IPS DF 19.7 (cell line): ENCODE measurements around the gene SGF29.
"Not testable (repeated sequence)": the region's sequence is repeated elsewhere in the genome, so short reads cannot be mapped to it uniquely, and the experiment has no call there.

Experiments used
- DNase-seq: peaks from one replicate; pipeline ENCODE4 v3.0.0-alpha.2; 2013; ENCODE audit warnings: low read depth, low spot score

Gene SGF29

DNA sequence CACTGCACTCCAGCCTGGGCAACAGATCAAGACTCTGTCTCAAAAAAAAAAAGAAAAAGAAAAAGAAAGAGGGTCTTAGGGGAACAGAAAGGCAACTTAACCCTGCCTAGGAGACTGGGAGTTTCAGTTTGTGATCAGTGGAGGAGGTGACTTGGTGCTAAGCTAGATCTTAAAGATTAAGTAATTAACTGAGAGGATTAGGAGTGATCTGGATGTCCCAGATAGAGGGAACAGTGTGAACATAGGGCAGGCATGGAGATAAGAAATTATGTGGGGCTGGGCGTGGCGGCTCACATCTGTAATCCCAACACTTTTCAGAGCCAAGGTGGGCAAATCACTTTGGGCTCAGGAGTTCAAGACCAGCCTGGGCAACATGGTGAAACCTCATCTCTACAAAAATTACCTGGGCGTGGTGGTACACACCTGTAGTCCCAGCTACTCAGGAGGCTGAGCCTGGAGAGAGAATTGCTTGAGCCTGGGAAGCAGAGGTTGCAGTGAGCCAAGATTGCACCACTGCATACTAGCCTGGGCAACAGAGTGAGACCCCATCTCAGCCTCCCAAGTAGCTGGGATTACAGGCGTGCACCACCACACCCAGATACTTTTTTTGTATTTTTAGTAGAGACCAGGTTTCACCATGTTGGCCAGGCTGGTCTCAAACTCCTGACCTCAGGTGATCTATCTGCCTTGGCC lies 12.7 kb downstream of the SGF29 start:
- not testable (repeated sequence) for DNase-seq

GRCh38 chr16:28567292-28567691 lies 13.6 kb downstream of the SGF29 start:
- no peak for DNase-seq

DNA sequence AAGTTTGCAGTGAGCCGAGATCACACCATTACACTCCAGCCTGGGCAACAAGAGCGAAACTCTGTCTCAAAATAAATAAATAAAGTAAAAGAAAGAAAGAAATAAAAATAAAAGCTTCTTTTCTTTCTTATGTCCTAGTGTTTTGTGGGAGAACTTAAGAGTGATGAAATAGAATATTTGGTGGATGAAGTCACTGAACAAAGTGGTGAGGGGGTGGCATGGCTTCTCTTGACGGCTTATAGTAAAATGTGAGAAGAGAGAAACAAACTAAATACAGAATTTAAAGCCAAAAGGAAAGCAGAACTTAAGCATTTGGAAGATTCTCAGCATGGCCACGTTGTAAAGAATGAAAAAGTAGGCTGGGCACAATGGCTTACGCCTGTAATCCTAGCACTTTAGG lies 15.3 kb downstream of the SGF29 start:
- no peak for DNase-seq

DNA sequence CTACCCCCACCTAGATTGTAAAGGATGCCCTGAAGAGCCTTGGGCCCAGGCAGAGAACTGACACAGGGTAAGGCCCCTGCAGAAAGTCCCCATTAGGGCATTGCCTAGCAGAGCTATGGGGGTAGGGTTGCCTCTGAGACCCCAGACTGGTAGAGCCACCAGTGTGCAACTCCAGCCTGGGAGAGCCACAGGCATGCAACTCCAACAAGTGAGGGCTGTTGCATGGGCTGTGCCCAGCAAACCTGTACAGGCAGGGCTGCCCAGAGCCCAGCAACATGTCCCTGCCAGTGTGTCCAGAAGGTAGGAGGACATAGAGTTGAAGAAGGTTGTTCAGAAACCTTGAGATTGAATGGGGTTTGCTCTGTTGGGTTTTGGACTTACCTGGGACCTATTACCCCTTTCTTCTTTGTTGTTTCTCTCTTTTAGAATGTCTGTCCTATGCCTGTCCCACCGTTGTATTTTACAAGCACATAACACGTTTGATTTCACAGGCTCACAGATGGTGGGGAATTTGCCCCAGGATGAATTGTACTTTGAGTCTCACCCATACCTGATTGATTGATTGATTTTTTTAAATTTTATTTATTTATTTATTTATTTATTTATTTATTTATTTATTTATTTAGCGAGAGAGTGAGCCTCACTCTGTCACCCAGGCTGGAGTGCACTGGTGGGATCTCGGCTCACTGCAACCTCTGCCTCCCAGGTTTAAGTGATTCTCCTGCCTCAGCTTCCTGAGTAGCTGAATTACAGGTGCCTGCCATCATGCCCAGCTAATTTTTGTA lies 16.4 kb downstream of the SGF29 start:
- DNase-seq, result no peak

DNA sequence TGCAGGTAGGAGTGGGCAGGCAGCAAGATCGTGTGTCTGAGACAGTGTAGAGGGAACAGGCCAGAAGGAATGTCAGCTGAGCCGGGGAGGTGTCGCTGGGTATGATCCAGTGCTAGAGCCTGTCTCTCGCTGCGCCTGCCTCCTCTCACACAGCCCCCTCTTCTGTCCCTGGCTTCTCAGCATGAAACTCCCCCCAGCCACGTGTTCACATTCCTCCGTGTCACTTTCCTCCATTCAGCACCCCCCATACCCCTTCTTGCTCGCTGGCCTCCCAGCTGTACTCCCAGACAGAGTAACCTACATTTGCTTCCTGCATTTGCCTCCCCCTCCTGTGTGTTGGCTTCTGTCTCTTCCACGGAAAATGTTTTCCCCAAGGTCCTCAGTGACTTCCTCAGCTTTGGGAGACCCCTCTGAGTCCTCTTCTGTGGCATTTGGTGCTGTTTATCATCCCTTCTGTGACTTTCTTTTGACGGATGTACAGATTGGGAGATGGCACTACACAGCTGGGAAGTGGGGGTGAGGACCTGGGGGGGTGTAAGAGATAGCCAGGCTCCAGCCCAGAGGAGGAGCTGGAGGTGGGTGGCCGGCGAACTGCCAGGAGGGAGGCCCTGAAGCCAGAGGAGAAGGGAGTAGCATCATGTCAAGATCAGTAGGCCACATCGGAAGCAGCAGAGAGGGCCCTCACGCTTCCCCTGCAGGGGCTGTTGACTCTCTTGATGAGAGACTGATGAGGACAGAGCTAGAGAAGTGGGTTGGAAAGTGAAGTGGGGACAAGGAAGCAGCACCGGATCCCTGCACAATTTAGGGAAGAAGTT lies 19.2 kb downstream of the SGF29 start:
- DNase-seq, result no peak

DNA sequence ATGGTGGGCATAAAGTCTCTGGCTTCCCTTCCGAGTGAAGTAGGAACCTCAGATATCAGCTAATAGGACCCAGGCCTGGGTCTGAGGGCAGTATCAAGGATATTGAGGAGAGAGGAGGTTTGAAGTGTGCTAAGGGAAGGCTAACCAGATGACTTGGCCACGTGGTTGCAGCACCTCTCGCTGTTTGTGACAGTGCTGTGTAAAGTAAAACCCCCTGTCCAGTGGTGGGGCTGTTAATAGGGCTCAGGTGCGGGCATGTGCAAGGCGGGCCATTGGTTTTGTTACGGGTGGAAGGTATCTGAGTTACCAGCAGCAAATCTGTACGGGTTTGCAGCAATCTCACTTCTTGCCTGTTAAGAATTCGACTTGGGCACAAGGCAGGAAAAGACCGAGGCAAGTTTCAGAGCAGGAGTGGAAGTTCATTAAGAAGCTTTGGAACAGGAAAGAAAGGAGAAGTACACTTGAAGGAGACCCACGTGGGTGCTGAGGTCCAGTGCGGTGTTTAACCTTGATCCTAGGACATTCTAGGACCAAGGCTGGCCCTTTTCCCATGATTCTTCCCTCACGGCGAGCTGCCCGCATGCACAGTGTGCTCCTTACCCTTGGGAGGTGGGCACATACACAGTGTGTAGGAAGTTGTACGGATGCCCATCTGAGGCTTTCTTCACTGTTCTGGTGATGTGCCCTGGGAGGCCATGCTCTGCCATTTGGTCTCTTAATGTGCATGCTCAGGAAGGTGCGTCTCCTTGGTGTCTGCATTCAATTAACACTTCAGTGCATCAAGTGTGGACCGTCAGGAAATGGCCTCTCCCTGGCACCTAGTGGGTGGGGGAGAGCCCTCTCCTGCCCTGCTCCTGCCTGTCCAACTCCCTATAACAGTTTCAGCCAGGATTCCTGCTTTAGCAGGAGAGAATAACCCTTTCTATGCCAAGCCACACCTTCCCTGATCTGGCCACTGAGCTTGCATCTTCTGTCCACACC lies 20.3 kb downstream of the SGF29 start:
- no peak for DNase-seq

DNA sequence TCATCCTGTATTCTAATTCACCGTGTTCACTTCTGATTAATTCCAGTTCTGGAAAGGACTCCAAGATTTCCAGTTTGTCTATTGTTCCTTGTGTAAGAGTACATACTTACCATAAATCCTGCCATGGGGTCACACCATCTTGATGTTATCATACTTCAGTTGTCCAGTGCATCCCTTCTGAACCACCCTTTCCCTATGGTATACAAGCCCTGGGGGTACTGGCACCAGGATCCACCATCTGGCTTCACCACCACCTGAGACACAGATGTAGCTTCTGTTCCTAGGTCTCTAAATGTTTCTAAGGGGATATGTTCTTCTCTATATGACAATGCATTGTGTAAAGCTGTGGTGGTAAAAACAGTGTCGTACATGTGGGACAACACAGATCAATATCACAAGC lies 21.2 kb downstream of the SGF29 start:
- no peak for DNase-seq

- no peak for DNase-seq
Measured at GRCh38 chr16:28575446-28576109, 21.9 kb downstream of the SGF29 start.

DNA sequence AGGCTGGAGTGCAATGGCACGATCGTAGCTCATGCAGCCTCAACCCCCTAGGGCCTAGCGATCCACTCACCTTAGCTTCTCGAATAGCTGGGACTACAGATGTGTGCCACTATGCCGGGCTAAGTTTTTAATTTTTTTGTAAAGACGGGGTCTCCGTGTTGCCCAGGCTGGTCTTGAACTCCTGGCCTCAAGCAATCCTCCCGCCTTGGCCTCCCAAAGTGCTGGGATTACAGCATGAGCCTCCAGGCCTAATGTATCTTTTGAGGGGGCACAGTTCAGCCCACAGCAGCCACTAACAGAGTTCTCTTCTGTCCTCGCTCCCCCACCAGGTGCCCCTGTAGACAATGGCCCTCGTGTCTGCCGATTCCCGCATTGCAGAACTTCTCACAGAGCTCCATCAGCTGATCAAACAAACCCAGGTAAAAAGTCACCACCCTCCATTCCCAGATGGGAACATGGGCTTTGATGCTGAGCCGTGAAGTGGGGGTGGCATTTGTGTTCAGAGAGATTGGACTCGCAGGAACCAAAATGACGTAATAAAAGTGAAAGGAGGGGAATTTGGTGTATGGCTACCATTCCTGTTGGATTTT lies 27.1 kb downstream of the SGF29 start:
- DNase-seq, result no peak

- DNase-seq, result no peak
Measured at GRCh38 chr16:28585674-28586073, 32.0 kb downstream of the SGF29 start.

GRCh38 chr16:28586466-28586865 lies 32.7 kb downstream of the SGF29 start:
- no peak for DNase-seq

- no peak for DNase-seq
Measured at GRCh38 chr16:28587386-28587785, 33.7 kb downstream of the SGF29 start.

DNA sequence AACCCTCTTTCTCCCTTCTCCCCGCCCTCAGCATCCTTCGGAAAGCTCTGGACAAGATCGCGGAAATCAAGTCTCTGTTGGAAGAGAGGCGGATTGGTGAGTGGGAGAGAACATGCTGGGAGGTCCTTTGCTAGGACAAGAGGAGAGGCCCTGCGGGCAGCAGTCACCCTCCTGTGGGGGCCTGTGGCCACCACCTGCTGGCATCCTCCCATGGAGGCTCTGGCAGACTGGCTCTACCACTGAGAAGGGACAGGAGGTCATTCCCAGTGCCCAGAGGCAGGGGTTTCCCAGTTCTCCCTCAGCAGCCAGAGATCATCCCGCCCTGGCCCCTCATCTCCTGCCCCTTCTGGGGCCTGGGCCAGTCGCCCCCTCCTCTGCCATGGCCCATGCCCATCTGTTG lies 35.3 kb downstream of the SGF29 start:
- no peak for DNase-seq

- DNase-seq, result no peak
Measured at GRCh38 chr16:28589930-28590329, 36.2 kb downstream of the SGF29 start.

- no peak for DNase-seq
Measured at GRCh38 chr16:28590384-28591340, 36.9 kb downstream of the SGF29 start.

GRCh38 chr16:28591355-28591754 lies 37.6 kb downstream of the SGF29 start:
- no peak for DNase-seq

- no peak for DNase-seq
Measured at GRCh38 chr16:28592511-28592910, 38.8 kb downstream of the SGF29 start.

GRCh38 chr16:28592979-28593553 lies 39.3 kb downstream of the SGF29 start:
- no peak for DNase-seq

- not testable (repeated sequence) for DNase-seq
Measured at GRCh38 chr16:28595451-28595850, 41.7 kb downstream of the SGF29 start.
